A673 (cell line): ENCODE results near the gene ARHGAP1. TPM values are rescaled to one million over a fixed set of nuclear protein-coding genes. Genes with fewer than 3 reads are reported as not detected.
"Not testable (repeated sequence)": the region's sequence is repeated elsewhere in the genome, so short reads cannot be mapped to it uniquely, and the experiment has no call there.

Experiments used
- BruUV-seq: library from RNA; stranded (reverse); fragments of 400-500 nt; replicated peaks from 2 replicates; lab custom pipeline; 2021; lab: Mats Ljungman, UMichigan
- CTCF ChIA-PET: fragments of 300-600 bp; sonication (Branson Sonifier 250); formaldehyde crosslinking; loops from one replicate; lab custom pipeline; 2022; ENCODE audit warnings: antibody characterized with exemption; lab: Charles Lee
- POLR2A ChIA-PET: fragments of 300-600 bp; sonication (Branson Sonifier 250); formaldehyde crosslinking; loops from one replicate; lab custom pipeline; 2022; ENCODE audit warnings: antibody characterized with exemption; ENCODE audit not compliant: low non-redundant PET; lab: Charles Lee
- DNase-seq: peaks from one replicate; pipeline ENCODE4 v3.0.0-alpha.2; 2015; ENCODE audit warnings: low spot score
- H3K27ac ChIP-seq: fragments of 200-600 bp; sonication (generic); 2 replicates; pipeline ENCODE4 v1.5.1; 2016; ENCODE audit warnings: mixed run types, low read depth, mild to moderate bottlenecking, mixed read lengths, antibody characterized with exemption, low read length; ENCODE audit not compliant: poor library complexity, severe bottlenecking
- H3K27me3 ChIP-seq: fragments of 200-600 bp; sonication (generic); replicated peaks from 2 replicates; pipeline ENCODE4 v1.6.1; 2017; ENCODE audit warnings: mixed run types, low read depth, mild to moderate bottlenecking, mixed read lengths, antibody characterized with exemption, low read length; ENCODE audit not compliant: insufficient read depth, poor library complexity
- H3K36me3 ChIP-seq: fragments of 200-600 bp; sonication (generic); 2 replicates; pipeline ENCODE4 v1.6.1; 2016; ENCODE audit warnings: mixed run types, mild to moderate bottlenecking, mixed read lengths, antibody characterized with exemption, low read length; ENCODE audit not compliant: insufficient read depth, poor library complexity, severe bottlenecking
- H3K4me1 ChIP-seq: fragments of 200-600 bp; sonication (generic); 2 replicates; pipeline ENCODE4 v1.6.1; 2017; ENCODE audit warnings: mixed run types, mild to moderate bottlenecking, mixed read lengths, antibody characterized with exemption, low read length; ENCODE audit not compliant: insufficient read depth, poor library complexity, severe bottlenecking
- H3K4me3 ChIP-seq: fragments of 200-600 bp; sonication (generic); 2 replicates; pipeline ENCODE4 v1.5.1; 2016; ENCODE audit warnings: low read depth, mixed run types, mild to moderate bottlenecking, mixed read lengths, low read length; ENCODE audit not compliant: poor library complexity, severe bottlenecking
- H3K9me3 ChIP-seq: fragments of 200-600 bp; sonication (generic); 2 replicates; pipeline ENCODE4 v1.6.1; 2016; ENCODE audit warnings: mixed run types, low read depth, mild to moderate bottlenecking, mixed read lengths, antibody characterized with exemption, low read length; ENCODE audit not compliant: poor library complexity, severe bottlenecking
- CTCF ChIP-seq: fragments of 300-800, 200-600 bp; sonication (generic); conservative IDR thresholded peaks from 2 replicates; pipeline ENCODE4 v1.5.1; 2017; ENCODE audit warnings: low read depth, mild to moderate bottlenecking, antibody characterized with exemption, low read length, moderate library complexity, mixed read lengths
- EZH2 ChIP-seq: fragments of 200-600 bp; sonication (generic); IDR thresholded peaks from 2 replicates; pipeline ENCODE4 v1.6.1; 2017; ENCODE audit warnings: borderline replicate concordance, low read depth, mild to moderate bottlenecking, mixed read lengths, antibody characterized with exemption, low read length; ENCODE audit not compliant: poor library complexity, severe bottlenecking
- intact Hi-C: fragments of 100-400 bp; cut with micrococcal nuclease; formaldehyde crosslinking; loops from one replicate; pipeline ENCODE4 v1.10.0; 2022; ENCODE audit not compliant: unreplicated experiment
- total RNA-seq: library from RNA; stranded (reverse); gene quantifications from 2 replicates; pipeline ENCODE4 v1.2.3, GENCODE V29; 2021

Gene ARHGAP1
- total RNA-seq, 1 experiment from 2014 or later = 89.3 TPM

DNA sequence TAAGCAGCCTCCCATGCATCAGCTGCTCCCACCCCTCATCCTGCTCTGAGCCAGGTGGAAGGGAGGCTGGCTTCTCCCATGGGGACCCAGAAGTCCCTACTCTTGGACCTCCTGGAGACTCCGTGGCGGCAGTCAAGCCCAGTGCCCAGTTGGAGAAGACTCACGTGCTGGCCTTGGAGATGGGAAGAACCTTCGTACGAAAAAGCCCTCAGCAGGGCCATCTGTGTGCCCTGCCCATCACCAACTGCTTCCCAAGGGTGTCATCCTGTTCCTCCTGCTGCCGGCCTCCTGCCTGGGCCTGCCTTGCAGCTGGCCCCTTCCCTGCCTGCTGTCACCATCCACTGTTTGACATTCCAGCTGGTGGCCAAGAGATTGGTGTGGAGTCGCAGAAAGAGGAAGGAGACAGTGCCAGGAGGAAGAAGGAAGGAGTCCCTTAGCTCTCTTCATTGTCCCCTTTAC lies 28.0 kb downstream of the ARHGAP1 start:
- Histone ChIP-seq H3K9me3 (no peaks in the 10 kb centered on the region), H3K4me1 (no peaks in the 10 kb centered on the region), H3K36me3 (peaks cover 52% of the 10 kb centered on the region), H3K4me3 (no peak overlapping the region), H3K27ac (no peak overlapping the region), H3K27me3 (no peaks in the 10 kb centered on the region)
- TF ChIP-seq EZH2 (no peak), CTCF (no peak)
- ChIA-PET CTCF (no interaction called here), POLR2A (no interaction called here)
- BruUV-seq = TSS peak; percentile 41
- no peak for DNase-seq
- intact Hi-C loops = no loop called here

DNA sequence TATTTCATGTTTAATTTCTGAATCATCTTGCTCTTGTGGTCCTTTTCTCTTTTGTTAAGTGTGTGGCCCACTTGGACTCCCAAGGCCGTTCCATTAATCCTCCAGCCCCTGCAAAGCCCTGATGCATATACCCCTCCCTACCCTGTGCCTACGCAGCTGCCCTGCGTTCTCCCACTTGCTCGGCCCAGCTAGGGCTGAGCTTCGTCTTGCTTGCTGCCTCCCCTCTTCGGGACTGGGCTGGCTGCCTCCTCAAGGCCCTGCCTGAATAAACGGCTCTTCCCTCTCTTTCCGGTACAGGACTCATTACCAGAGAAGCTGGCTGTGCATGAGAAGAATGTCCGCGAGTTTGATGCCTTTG lies 28.5 kb downstream of the ARHGAP1 start:
- Histone ChIP-seq H3K9me3 (no peaks in the 10 kb centered on the region), H3K4me3 (no peak overlapping the region), H3K27me3 (no peaks in the 10 kb centered on the region), H3K27ac (no peak overlapping the region), H3K36me3 (peaks cover 52% of the 10 kb centered on the region), H3K4me1 (no peaks in the 10 kb centered on the region)
- TF ChIP-seq EZH2 (no peak), CTCF (no peak)
- ChIA-PET POLR2A (no interaction called here), CTCF (no interaction called here)
- BruUV-seq = no TSS peak
- intact Hi-C loops = no loop called here
- DNase-seq = no peak

- H3K4me3 ChIP-seq, H3K27ac ChIP-seq, BruUV-seq, DNase-seq, H3K27me3 ChIP-seq, intact Hi-C loops, POLR2A ChIA-PET, H3K4me1 ChIP-seq, H3K9me3 ChIP-seq: not testable (repeated sequence)
- CTCF ChIA-PET = interaction anchor here (0.6 kb wide), 2 partner anchors 21 to 80 kb away, joined by 3 read pairs; no protein-coding TSS in a partner anchor
- H3K36me3 ChIP-seq = peaks cover 61% of the 10 kb centered on the region
These were observed 29.9 kb downstream of the ARHGAP1 start for GRCh38 chr11:46670521-46670920.

- intact Hi-C loops = no loop called here
- H3K27me3 ChIP-seq = no peaks in the 10 kb centered on the region
These were observed 30.7 kb downstream of the ARHGAP1 start for GRCh38 chr11:46669711-46670139.

More at GRCh38 chr11:46669711-46670139, 30.7 kb downstream of the ARHGAP1 start:
- Histone ChIP-seq H3K27ac (no peak overlapping the region), H3K4me3 (no peak overlapping the region), H3K36me3 (peaks cover 63% of the 10 kb centered on the region), H3K9me3 (no peaks in the 10 kb centered on the region), H3K4me1 (no peaks in the 10 kb centered on the region)
- peak; percentile 52 for DNase-seq
- POLR2A ChIA-PET = no interaction called here
- CTCF ChIA-PET = interaction anchor here (0.6 kb wide), 2 partner anchors 80 to 178 kb away, joined by 3 read pairs; no protein-coding TSS in a partner anchor
- BruUV-seq = no TSS peak
- no peak for TF ChIP-seq EZH2
- TF ChIP-seq CTCF = peak; percentile 62
